HepG2 (cell line): ENCODE data around the gene NPY. TPM values are rescaled to one million over a fixed set of nuclear protein-coding genes. Genes with fewer than 3 reads are reported as not detected.

Experiments
- ATAC-seq: fragments of 200-7000 bp; cut with Tn5 transposase; 3 replicates; pipeline ENCODE4 v1.9.1; 2020; ENCODE audit warnings: mild to moderate bottlenecking, moderate library complexity
- BruUV-seq: library from RNA; stranded (reverse); fragments of 400-500 nt; replicated peaks from 2 replicates; lab custom pipeline; 2021; lab: Mats Ljungman, UMichigan
- CTCF ChIA-PET: fragments of 300-600 bp; formaldehyde crosslinking; extraction: SDS; loops from one replicate; lab custom pipeline; 2021; ENCODE audit warnings: low total read pairs, inconsistent platforms, low intra/inter-chr PET ratio; lab: Yijun Ruan, JAX
- POLR2A ChIA-PET: fragments of 350-600 bp; sonication (Branson Sonifier 250); formaldehyde crosslinking; loops from one replicate; lab custom pipeline; 2020; ENCODE audit warnings: antibody characterized with exemption, inconsistent platforms; lab: Yijun Ruan, JAX
- DNase-seq: peaks from one replicate; pipeline ENCODE4 v3.0.0-alpha.2; 2015; ENCODE audit warnings: low spot score
- FAIRE-seq: peaks from 3 replicates; lab custom pipeline; 2011; peaks lifted over from hg19 to GRCh38; lab: Jason Lieb, UNC
- H2AFZ ChIP-seq: one replicate; pipeline ENCODE4 v1.6.1; 2011; ENCODE audit warnings: low read length, inconsistent platforms
- H3K27ac ChIP-seq: fragments of 300-600 bp; 3 replicates; pipeline ENCODE4 v1.8.0; 2011; ENCODE audit warnings: mixed run types, mild to moderate bottlenecking, mixed read lengths, low read length, inconsistent platforms; ENCODE audit not compliant: insufficient read depth; ENCODE audit errors: extremely low read length
- H3K27me3 ChIP-seq, 2 experiments: fragments of 200-600 bp in 1 of 2; 2 replicates in 1 of 2; 3 replicates in 1 of 2; pipeline versions ENCODE4 v1.6.0 to v1.8.0; 2011; ENCODE audit warnings: low read length in 2 of 2, mild to moderate bottlenecking in 2 of 2, moderate library complexity in 2 of 2, inconsistent platforms in 1 of 2; ENCODE audit not compliant: insufficient read depth in 2 of 2, control insufficient read depth in 1 of 2
- H3K36me3 ChIP-seq, 2 experiments: fragments of 200-600 bp in 1 of 2; replicated peaks in 1 of 2; 2 replicates in 1 of 2; 3 replicates in 1 of 2; pipeline versions ENCODE4 v1.5.1 to v1.8.0; 2011; ENCODE audit warnings: low read length in 2 of 2, inconsistent platforms in 1 of 2; ENCODE audit not compliant: insufficient read depth in 2 of 2, control insufficient read depth in 1 of 2
- H3K4me1 ChIP-seq: 2 replicates; pipeline ENCODE4 v1.5.1; 2012; ENCODE audit warnings: low read length, inconsistent platforms; ENCODE audit not compliant: insufficient read depth
- H3K4me2 ChIP-seq: 2 replicates; pipeline ENCODE4 v1.6.0; 2011; ENCODE audit warnings: low read depth, low read length, inconsistent platforms
- H3K4me3 ChIP-seq, 3 experiments: fragments of 200-600 bp in 1 of 3; sonication (generic), shearing (Covaris generic) in 1 of 3; replicated peaks in 1 of 3; 2 replicates each; pipeline ENCODE4 v1.5.1; 2011 to 2016; ENCODE audit warnings: low read length in 3 of 3, inconsistent platforms in 2 of 3, low read depth in 2 of 3, mild to moderate bottlenecking in 2 of 3, control low read depth in 1 of 3, mixed read lengths in 1 of 3; ENCODE audit not compliant: insufficient read depth in 1 of 3
- H3K79me2 ChIP-seq: one replicate; pipeline ENCODE4 v1.6.1; 2011; ENCODE audit warnings: low read length, inconsistent platforms; ENCODE audit not compliant: insufficient read depth
- H3K9ac ChIP-seq: 2 replicates; pipeline ENCODE4 v1.6.0; 2011; ENCODE audit warnings: mild to moderate bottlenecking, low read depth, low read length, inconsistent platforms; ENCODE audit not compliant: insufficient read depth
- H3K9me3 ChIP-seq: 2 replicates; pipeline ENCODE4 v1.5.1; 2012; ENCODE audit warnings: mild to moderate bottlenecking, low read length
- H4K20me1 ChIP-seq: 2 replicates; pipeline ENCODE4 v1.6.0; 2011; ENCODE audit warnings: inconsistent platforms, mild to moderate bottlenecking, low read length, moderate library complexity; ENCODE audit not compliant: insufficient read depth
- HMG20B ChIP-seq: conservative IDR thresholded peaks from 2 replicates; pipeline ENCODE4 v1.6.1; 2016; ENCODE audit warnings: missing genetic modification reagents, missing compliant biosample characterization
- NKX3-1 ChIP-seq: sonication (generic); formaldehyde crosslinking; IDR thresholded peaks from 2 replicates; pipeline ENCODE4 v1.5.0; 2020; ENCODE audit warnings: missing genetic modification reagents
- PITX1 ChIP-seq: sonication (generic); formaldehyde crosslinking; IDR thresholded peaks from 2 replicates; pipeline ENCODE4 v1.5.1; 2020; ENCODE audit warnings: mild to moderate bottlenecking, missing genetic modification reagents
- PTBP1 ChIP-seq: fragments of 200-400 bp; formaldehyde crosslinking; IDR thresholded peaks from 2 replicates; pipeline ENCODE4 v1.6.1; 2018; ENCODE audit warnings: low read length, low read depth; ENCODE audit not compliant: poor library complexity, severe bottlenecking
- RAD51 ChIP-seq: fragments of 450-650 bp; IDR thresholded peaks from 2 replicates; pipeline ENCODE4 v1.6.1; 2016; ENCODE audit warnings: borderline replicate concordance
- STAG1 ChIP-seq: sonication (generic); formaldehyde crosslinking; IDR thresholded peaks from 2 replicates; pipeline ENCODE4 v1.4.0; 2020; ENCODE audit warnings: missing genetic modification reagents
- WGBS: methylation state at CpG from one replicate; pipeline ENCODE4 v1.1.6; 2017; ENCODE audit warnings: low lambda C conversion rate; 5-methylcytosine and 5-hydroxymethylcytosine counted together
- in situ Hi-C: cut with HindIII; loops from 2 replicates; pipeline ENCODE4 v1.10.0; 2017; ENCODE audit warnings: low pct_unique_long_range_greater_than_20kb; ENCODE audit not compliant: extremely low pct_ligation_motif_present
- intact Hi-C: fragments of 100-400 bp; cut with micrococcal nuclease; formaldehyde crosslinking; loops from one replicate; pipeline ENCODE4 v1.10.0; 2022; ENCODE audit not compliant: unreplicated experiment
- polyA plus RNA-seq, 8 experiments: library from polyadenylated mRNA; depleted of rRNA in 3 of 8; stranded (reverse) in 7 of 8; unstranded in 1 of 8; fragments of >200 nt; fragmentation: Illumina TruSeq in 4 of 8; extraction: Trizol in 4 of 8; gene quantifications; 2 replicates each; pipeline versions ENCODE4 v1.2.1 to v1.2.3, GENCODE V29; 2011 to 2016; ENCODE audit warnings: low read depth in 4 of 8, missing spikeins in 1 of 8, mixed read lengths in 1 of 8; ENCODE audit not compliant: insufficient read depth in 1 of 8
- total RNA-seq, 5 experiments: library from RNA; depleted of rRNA; stranded (reverse); fragments of >200 nt; fragmentation: Illumina TruSeq; extraction: Trizol; gene quantifications; 2 replicates each; pipeline ENCODE4 v1.2.3, GENCODE V29; 2016; ENCODE audit warnings: low read depth in 1 of 5
- TF ChIP-seq, protein P1 (sequence below): sonication (generic); formaldehyde crosslinking; IDR thresholded peaks from 2 replicates; pipeline ENCODE4 v1.5.0; 2020; ENCODE audit warnings: mild to moderate bottlenecking, missing genetic modification reagents, moderate library complexity

NPY gene
- total and polyA plus RNA-seq, 2 of the 13 experiments (the other 11 are each of a cell fraction or from before 2014, with no cell fraction given): not detected

- TF ChIP-seq PTBP1 (no peak), PITX1 (CRISPR knock-in tag) (no peak), HMG20B (CRISPR knock-in tag) (no peak)
- TF ChIP-seq, all 625 proteins: peak for 0
These were observed 29.8 kb downstream of the NPY start (continued) for GRCh38 chr7:24313777-24314176.

DNA sequence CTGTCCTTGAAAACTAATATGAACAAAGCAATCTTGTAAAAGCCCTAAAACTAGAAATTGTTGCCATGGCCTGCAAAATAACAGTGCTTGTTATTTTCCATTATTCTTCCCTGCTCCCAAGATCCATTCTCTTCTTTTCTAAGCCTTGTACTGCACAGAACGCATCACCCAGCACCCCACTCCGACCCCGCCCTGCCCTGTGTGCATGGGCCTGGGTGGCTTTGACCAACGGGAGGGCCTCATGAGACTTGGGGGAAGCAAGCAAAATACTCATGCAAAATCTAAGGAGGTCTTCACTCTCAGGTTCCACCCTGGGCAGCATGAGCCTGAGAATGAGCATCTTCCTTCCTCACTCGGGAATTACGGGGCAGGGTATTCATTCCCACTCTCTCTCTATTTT is 32.4 kb downstream of the NPY start:
- Histone ChIP-seq H3K27ac (no peak overlapping the region), H3K4me2 (no peak overlapping the region), H3K79me2 (no peaks in the 10 kb centered on the region), H3K36me3 (no peaks in the 10 kb centered on the region), H2AFZ (no peak overlapping the region), H3K27me3 (no peaks in the 10 kb centered on the region; a peak in 1 of 5 replicates), H3K9me3 (no peaks in the 10 kb centered on the region), H3K9ac (no peak overlapping the region), H3K4me1 (no peaks in the 10 kb centered on the region), H3K4me3 (no peak overlapping the region), H4K20me1 (no peaks in the 10 kb centered on the region)
- no peak for DNase-seq
- no TSS peak for BruUV-seq
- CTCF ChIA-PET: no interaction called here
- FAIRE-seq: no peak
- ATAC-seq: no peak
- intact Hi-C loops (no loop called here), in situ Hi-C loops (no loop called here)
- 0% methylated on average over 6 of the region's 6 CpGs for WGBS
- TF ChIP-seq RAD51: no peak
- POLR2A ChIA-PET: no interaction called here

DNA sequence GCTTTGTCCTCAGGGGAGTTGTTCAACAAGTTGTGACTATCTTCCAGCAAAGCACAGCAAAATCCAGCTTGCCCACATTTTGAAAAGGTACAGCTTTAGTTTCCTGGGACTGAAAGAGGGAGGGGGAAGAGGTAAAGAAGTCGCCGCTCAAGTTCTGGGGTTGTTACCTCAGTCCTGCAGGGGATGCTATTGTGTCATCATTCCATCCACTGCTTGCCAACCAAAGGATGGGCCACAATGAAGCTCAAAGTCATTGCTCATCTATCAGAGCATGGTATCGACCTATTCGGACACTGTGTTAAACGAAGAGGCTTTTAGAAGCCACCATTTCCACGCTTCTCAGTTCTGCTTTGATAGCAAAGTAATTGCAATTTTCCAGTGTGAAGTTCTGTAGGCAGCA is 34.3 kb downstream of the NPY start:
- WGBS: 8% methylated on average over 2 of the region's 6 CpGs
- no peaks in the 10 kb centered on the region for H3K79me2 ChIP-seq
- DNase-seq (no peak), FAIRE-seq (no peak)
- in situ Hi-C loops: no loop called here
- intact Hi-C loops: no loop called here
- H3K9ac ChIP-seq: no peak overlapping the region
- BruUV-seq: no TSS peak
- no peak overlapping the region for H2AFZ ChIP-seq
- peaks cover 0 to 5% of the 10 kb centered on the region in 2 experiments; a peak in 1 of 5 replicates for H3K27me3 ChIP-seq
- H3K36me3 ChIP-seq: no peaks in the 10 kb centered on the region
- no peak overlapping the region for H3K4me2 ChIP-seq
- H3K27ac ChIP-seq: no peak overlapping the region
- CTCF ChIA-PET: no interaction called here
- POLR2A ChIA-PET: no interaction called here
- TF ChIP-seq NKX3-1 (CRISPR knock-in tag) (no peak), STAG1 (CRISPR knock-in tag) (peak; percentile 37)
- TF ChIP-seq, protein P1, sequence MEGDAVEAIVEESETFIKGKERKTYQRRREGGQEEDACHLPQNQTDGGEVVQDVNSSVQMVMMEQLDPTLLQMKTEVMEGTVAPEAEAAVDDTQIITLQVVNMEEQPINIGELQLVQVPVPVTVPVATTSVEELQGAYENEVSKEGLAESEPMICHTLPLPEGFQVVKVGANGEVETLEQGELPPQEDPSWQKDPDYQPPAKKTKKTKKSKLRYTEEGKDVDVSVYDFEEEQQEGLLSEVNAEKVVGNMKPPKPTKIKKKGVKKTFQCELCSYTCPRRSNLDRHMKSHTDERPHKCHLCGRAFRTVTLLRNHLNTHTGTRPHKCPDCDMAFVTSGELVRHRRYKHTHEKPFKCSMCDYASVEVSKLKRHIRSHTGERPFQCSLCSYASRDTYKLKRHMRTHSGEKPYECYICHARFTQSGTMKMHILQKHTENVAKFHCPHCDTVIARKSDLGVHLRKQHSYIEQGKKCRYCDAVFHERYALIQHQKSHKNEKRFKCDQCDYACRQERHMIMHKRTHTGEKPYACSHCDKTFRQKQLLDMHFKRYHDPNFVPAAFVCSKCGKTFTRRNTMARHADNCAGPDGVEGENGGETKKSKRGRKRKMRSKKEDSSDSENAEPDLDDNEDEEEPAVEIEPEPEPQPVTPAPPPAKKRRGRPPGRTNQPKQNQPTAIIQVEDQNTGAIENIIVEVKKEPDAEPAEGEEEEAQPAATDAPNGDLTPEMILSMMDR (CRISPR knock-in tag): peak; percentile 47
- TF ChIP-seq, all 625 proteins: peak for 2
- no peaks in the 10 kb centered on the region for H3K9me3 ChIP-seq
- ATAC-seq: no peak
- H3K4me3 ChIP-seq: no peak overlapping the region
- H4K20me1 ChIP-seq: no peaks in the 10 kb centered on the region
- H3K4me1 ChIP-seq: no peaks in the 10 kb centered on the region
